Measurements from ENCODE around the gene DDX27. TPM values are rescaled to one million over a fixed set of nuclear protein-coding genes. Genes with fewer than 3 reads are reported as not detected.

DDX27 gene
- total RNA-seq, 2 experiments from 2014 or later, result 116 to 126 TPM

DNA sequence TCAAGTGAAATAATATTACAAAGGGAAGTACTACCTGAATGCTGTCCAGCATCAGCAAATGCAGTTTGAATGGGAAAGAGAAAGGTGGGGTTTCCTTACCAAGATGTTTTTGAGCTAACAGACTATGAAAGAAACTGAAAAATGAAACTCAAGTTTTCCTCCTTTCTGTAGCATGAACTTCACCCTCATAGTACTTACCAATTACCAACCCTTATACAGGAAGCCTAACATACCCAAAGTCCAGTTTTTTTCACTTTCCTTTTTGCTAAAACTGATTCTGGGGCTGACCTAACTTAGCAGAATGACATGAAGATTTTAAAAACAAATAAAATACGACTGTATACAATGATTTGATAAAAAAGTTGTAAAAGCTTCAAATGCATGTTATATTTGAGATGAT is 53.4 kb downstream of the DDX27 start:
- H3K27ac Mint-ChIP-seq, result peak overlapping the region; percentile 44
- H3K4me3 Mint-ChIP-seq, result peak overlapping the region; percentile 39
- H3K27me3 Mint-ChIP-seq, result no peaks in the 10 kb centered on the region
- peaks cover 71% of the 10 kb centered on the region for H3K4me1 Mint-ChIP-seq (ENCODE audit: low read depth)
- H3K36me3 ChIP-seq (ENCODE audit: insufficient read depth, low read length), result peaks cover 71% of the 10 kb centered on the region
- no peak overlapping the region for H3K27ac ChIP-seq (ENCODE audit: low read depth in 1 of 2, low read length in 2 of 2)
- CTCF ChIA-PET, result no interaction called here
- POLR2A ChIA-PET, result no interaction called here
- DNase-seq (no peak), ATAC-seq (ENCODE audit: poor library complexity) (no peak)
- TF ChIP-seq, protein P1, sequence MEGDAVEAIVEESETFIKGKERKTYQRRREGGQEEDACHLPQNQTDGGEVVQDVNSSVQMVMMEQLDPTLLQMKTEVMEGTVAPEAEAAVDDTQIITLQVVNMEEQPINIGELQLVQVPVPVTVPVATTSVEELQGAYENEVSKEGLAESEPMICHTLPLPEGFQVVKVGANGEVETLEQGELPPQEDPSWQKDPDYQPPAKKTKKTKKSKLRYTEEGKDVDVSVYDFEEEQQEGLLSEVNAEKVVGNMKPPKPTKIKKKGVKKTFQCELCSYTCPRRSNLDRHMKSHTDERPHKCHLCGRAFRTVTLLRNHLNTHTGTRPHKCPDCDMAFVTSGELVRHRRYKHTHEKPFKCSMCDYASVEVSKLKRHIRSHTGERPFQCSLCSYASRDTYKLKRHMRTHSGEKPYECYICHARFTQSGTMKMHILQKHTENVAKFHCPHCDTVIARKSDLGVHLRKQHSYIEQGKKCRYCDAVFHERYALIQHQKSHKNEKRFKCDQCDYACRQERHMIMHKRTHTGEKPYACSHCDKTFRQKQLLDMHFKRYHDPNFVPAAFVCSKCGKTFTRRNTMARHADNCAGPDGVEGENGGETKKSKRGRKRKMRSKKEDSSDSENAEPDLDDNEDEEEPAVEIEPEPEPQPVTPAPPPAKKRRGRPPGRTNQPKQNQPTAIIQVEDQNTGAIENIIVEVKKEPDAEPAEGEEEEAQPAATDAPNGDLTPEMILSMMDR (IDR thresholded peaks at IDR 0.05), result no peak
- no peaks in the 10 kb centered on the region for H3K27me3 ChIP-seq (ENCODE audit: control insufficient read depth in 1 of 2, insufficient read depth in 2 of 2, low read length in 2 of 2)
- no peak overlapping the region for H3K4me3 ChIP-seq (ENCODE audit: low read length)
- H3K4me1 ChIP-seq (ENCODE audit: insufficient read depth, low read length), result peaks cover 71% of the 10 kb centered on the region
- H3K9me3 ChIP-seq (ENCODE audit: control insufficient read depth in 1 of 2, insufficient read depth in 1 of 2, low read length in 2 of 2), result peaks cover 0 to 11% of the 10 kb centered on the region in 2 experiments
- H3K9me3 Mint-ChIP-seq, result peaks cover 7% of the 10 kb centered on the region
- H3K36me3 Mint-ChIP-seq (ENCODE audit: low read depth), result peaks cover 91% of the 10 kb centered on the region
- intact Hi-C loops (cut with DNase I, micrococcal nuclease), result no loop called here

DNA sequence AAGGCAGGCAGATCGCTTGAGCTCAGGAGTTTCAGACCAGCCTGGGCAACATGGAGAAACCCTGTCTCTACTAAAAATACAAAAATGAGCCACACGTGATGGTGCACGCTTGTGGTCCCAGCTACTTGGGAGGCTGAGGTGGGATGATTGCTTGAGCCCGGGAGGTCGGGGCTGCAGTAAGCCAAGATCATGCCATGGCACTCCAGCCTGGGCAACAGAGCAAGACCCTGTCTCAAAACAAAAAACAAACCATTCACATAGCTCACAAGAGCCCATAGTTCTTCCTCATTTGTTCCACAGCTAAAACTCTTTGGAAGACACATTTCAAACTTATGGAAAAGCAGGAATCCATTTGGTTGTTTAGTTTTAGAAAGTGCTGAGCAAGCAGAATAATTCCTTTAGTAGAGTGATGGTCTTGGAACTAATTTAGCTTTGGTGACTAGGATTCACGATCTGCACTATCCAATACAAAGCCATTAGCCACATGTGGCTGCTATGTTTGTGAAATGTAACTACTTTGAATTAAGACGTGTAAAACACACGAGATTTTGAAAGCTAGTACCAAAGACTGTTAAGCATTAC is 54.6 kb downstream of the DDX27 start:
- Mint-ChIP-seq H3K27me3 (peaks cover 4% of the 10 kb centered on the region), H3K27ac (no peak overlapping the region), H3K4me3 (no peak overlapping the region), H3K9me3 (peaks cover 4% of the 10 kb centered on the region), H3K4me1 (ENCODE audit: low read depth) (peaks cover 66% of the 10 kb centered on the region), H3K36me3 (ENCODE audit: low read depth) (peaks cover 90% of the 10 kb centered on the region)
- Histone ChIP-seq H3K9me3 (ENCODE audit: control insufficient read depth in 1 of 2, insufficient read depth in 1 of 2, low read length in 2 of 2) (peaks cover 0 to 11% of the 10 kb centered on the region in 2 experiments), H3K4me3 (ENCODE audit: low read length) (no peak overlapping the region), H3K27me3 (ENCODE audit: control insufficient read depth in 1 of 2, insufficient read depth in 2 of 2, low read length in 2 of 2) (no peaks in the 10 kb centered on the region), H3K36me3 (ENCODE audit: insufficient read depth, low read length) (peaks cover 62% of the 10 kb centered on the region), H3K4me1 (ENCODE audit: insufficient read depth, low read length) (peaks cover 73% of the 10 kb centered on the region), H3K27ac (ENCODE audit: low read depth in 1 of 2, low read length in 2 of 2) (no peak overlapping the region)
- POLR2A ChIA-PET, result interaction anchor here (0.5 to 1.4 kb wide), 2 partner anchors 14 to 44 kb away, joined by 3 to 4 read pairs; no protein-coding TSS in a partner anchor
- CTCF ChIA-PET, result no interaction called here
- intact Hi-C loops (cut with DNase I, micrococcal nuclease), result no loop called here
- TF ChIP-seq, protein P1 (IDR thresholded peaks at IDR 0.05), result no peak
- DNase-seq (no peak), ATAC-seq (ENCODE audit: poor library complexity) (no peak)

DNA sequence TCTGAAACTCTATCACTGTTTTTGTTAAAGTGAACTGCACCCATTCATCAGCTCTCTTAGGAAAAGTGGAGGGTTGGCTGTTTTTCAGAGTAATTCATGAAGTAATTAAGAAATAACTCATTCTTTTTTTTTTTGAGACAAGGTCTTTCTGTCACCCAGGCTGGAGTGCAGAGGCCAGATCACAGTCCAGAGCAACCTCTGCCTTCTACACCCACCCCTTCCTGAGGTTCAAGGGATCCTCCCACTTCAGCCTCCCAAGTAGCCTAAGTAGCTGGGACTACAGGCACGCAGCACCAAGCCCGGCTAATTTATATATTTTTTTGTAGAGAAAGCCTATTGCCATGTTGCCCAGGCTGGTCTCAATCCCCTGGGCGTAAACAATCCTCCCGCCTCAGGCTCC is 56.0 kb downstream of the DDX27 start:
- ChIA-PET CTCF (no interaction called here), POLR2A (interaction anchor here (0.9 kb wide), 1 partner anchor 1515 kb away, joined by 3 read pairs; no protein-coding TSS in a partner anchor)
- ATAC-seq (ENCODE audit: poor library complexity) (no peak), DNase-seq (no peak)
- Mint-ChIP-seq H3K27ac (peak overlapping the region; percentile 93), H3K36me3 (ENCODE audit: low read depth) (peaks cover 90% of the 10 kb centered on the region), H3K27me3 (peaks cover 4% of the 10 kb centered on the region), H3K9me3 (peaks cover 4% of the 10 kb centered on the region), H3K4me1 (ENCODE audit: low read depth) (peaks cover 65% of the 10 kb centered on the region), H3K4me3 (peak overlapping the region; percentile 89)
- Histone ChIP-seq H3K36me3 (ENCODE audit: insufficient read depth, low read length) (peaks cover 61% of the 10 kb centered on the region), H3K27ac (ENCODE audit: low read depth in 1 of 2, low read length in 2 of 2) (no peak overlapping the region), H3K4me3 (ENCODE audit: low read length) (no peak overlapping the region), H3K27me3 (ENCODE audit: control insufficient read depth in 1 of 2, insufficient read depth in 2 of 2, low read length in 2 of 2) (no peaks in the 10 kb centered on the region), H3K9me3 (ENCODE audit: control insufficient read depth in 1 of 2, insufficient read depth in 1 of 2, low read length in 2 of 2) (peaks cover 7 to 13% of the 10 kb centered on the region in 2 experiments), H3K4me1 (ENCODE audit: insufficient read depth, low read length) (peaks cover 77% of the 10 kb centered on the region)
- intact Hi-C loops (cut with DNase I, micrococcal nuclease), result no loop called here
- TF ChIP-seq, protein P1 (IDR thresholded peaks at IDR 0.05), result no peak
